HepG2 (cell line): ENCODE results near the gene TRAF4. TPM values are rescaled to one million over a fixed set of nuclear protein-coding genes. Genes with fewer than 3 reads are reported as not detected.
A peak's percentile ranks its signal among the peaks of the same experiment; 100 is the strongest.

Source experiments
- ATF5 ChIP-seq: sonication (generic); formaldehyde crosslinking; IDR thresholded peaks from 2 replicates; pipeline ENCODE4 v1.4.0; 2020; ENCODE audit warnings: mild to moderate bottlenecking, low read depth, missing genetic modification reagents
- BHLHE40 ChIP-seq: IDR thresholded peaks from 2 replicates; pipeline ENCODE4 v1.6.1; 2011; ENCODE audit warnings: low read length, improper control_type of control experiment
- NFIB ChIP-seq: sonication (generic); formaldehyde crosslinking; IDR thresholded peaks from 2 replicates; pipeline ENCODE4 v1.9.0; 2021; ENCODE audit warnings: missing genetic modification reagents, mild to moderate bottlenecking, borderline replicate concordance
- PHF20 ChIP-seq: sonication (generic); formaldehyde crosslinking; IDR thresholded peaks from 2 replicates; pipeline ENCODE4 v1.5.0; 2020; ENCODE audit warnings: mild to moderate bottlenecking, missing genetic modification reagents
- PHF21A ChIP-seq: sonication (generic); formaldehyde crosslinking; IDR thresholded peaks from 2 replicates; pipeline ENCODE4 v1.5.0; 2020; ENCODE audit warnings: mild to moderate bottlenecking, missing genetic modification reagents
- RARA ChIP-seq: IDR thresholded peaks from 2 replicates; pipeline ENCODE4 v1.6.1; 2016; ENCODE audit warnings: missing genetic modification reagents, missing compliant biosample characterization
- SPEN ChIP-seq: sonication (generic); formaldehyde crosslinking; IDR thresholded peaks from 2 replicates; pipeline ENCODE4 v1.5.1; 2020; ENCODE audit warnings: low read depth, mild to moderate bottlenecking, missing genetic modification reagents
- SRSF1 ChIP-seq: fragments of 200-400 bp; formaldehyde crosslinking; optimal IDR thresholded peaks from 2 replicates; pipeline ENCODE3; 2017; ENCODE audit warnings: mild to moderate bottlenecking, low read depth, low read length, moderate library complexity
- ZFP90 ChIP-seq: sonication (generic); formaldehyde crosslinking; IDR thresholded peaks from 2 replicates; pipeline ENCODE4 v1.8.0; 2022; ENCODE audit warnings: missing genetic modification reagents, mild to moderate bottlenecking, inconsistent platforms, borderline replicate concordance
- ZHX1 ChIP-seq: sonication (generic); formaldehyde crosslinking; IDR thresholded peaks from 2 replicates; pipeline ENCODE4 v1.8.1; 2022; ENCODE audit warnings: low read depth, mild to moderate bottlenecking, missing genetic modification reagents
- ZNF75D ChIP-seq: sonication (generic); formaldehyde crosslinking; IDR thresholded peaks from 2 replicates; pipeline ENCODE4 v1.8.1; 2023; ENCODE audit warnings: missing genetic modification reagents, mild to moderate bottlenecking, borderline replicate concordance
- ZNF768 ChIP-seq: sonication (generic); formaldehyde crosslinking; IDR thresholded peaks from 2 replicates; pipeline ENCODE4 v1.4.0; 2020; ENCODE audit warnings: missing genetic modification reagents
- ZNF782 ChIP-seq: sonication (generic); formaldehyde crosslinking; IDR thresholded peaks from 2 replicates; pipeline ENCODE4 v1.4.0; 2020; ENCODE audit warnings: missing genetic modification reagents, mild to moderate bottlenecking, borderline replicate concordance
- ZSCAN9 ChIP-seq: IDR thresholded peaks from 2 replicates; pipeline ENCODE4 v1.6.1; 2016; ENCODE audit warnings: borderline replicate concordance
- ZXDC ChIP-seq: sonication (generic); formaldehyde crosslinking; IDR thresholded peaks from 2 replicates; pipeline ENCODE4 v1.5.0; 2020; ENCODE audit warnings: mild to moderate bottlenecking, missing genetic modification reagents
- polyA plus RNA-seq, 8 experiments: library from polyadenylated mRNA; depleted of rRNA in 3 of 8; stranded (reverse) in 7 of 8; unstranded in 1 of 8; fragments of >200 nt; fragmentation: Illumina TruSeq in 4 of 8; extraction: Trizol in 4 of 8; gene quantifications; 2 replicates each; pipeline versions ENCODE4 v1.2.1 to v1.2.3, GENCODE V29; 2011 to 2016; ENCODE audit warnings: low read depth in 4 of 8, missing spikeins in 1 of 8, mixed read lengths in 1 of 8; ENCODE audit not compliant: insufficient read depth in 1 of 8
- total RNA-seq, 5 experiments: library from RNA; depleted of rRNA; stranded (reverse); fragments of >200 nt; fragmentation: Illumina TruSeq; extraction: Trizol; gene quantifications; 2 replicates each; pipeline ENCODE4 v1.2.3, GENCODE V29; 2016; ENCODE audit warnings: low read depth in 1 of 5
- TF ChIP-seq, protein P1 (sequence below): sonication (generic); formaldehyde crosslinking; IDR thresholded peaks from 2 replicates; pipeline ENCODE4 v1.4.0; 2020; ENCODE audit warnings: missing genetic modification reagents
- TF ChIP-seq, protein P2 (sequence below): sonication (generic); formaldehyde crosslinking; IDR thresholded peaks from 2 replicates; pipeline ENCODE4 v1.4.0; 2020; ENCODE audit warnings: missing genetic modification reagents, borderline replicate concordance

TRAF4 gene
- total and polyA plus RNA-seq, 2 of the 13 experiments (the other 11 are each of a cell fraction or from before 2014, with no cell fraction given), result 86.0 to 89.9 TPM

- TF ChIP-seq ZXDC (CRISPR knock-in tag) (peak; percentile 88), SPEN (peak; percentile 54; the same call in 1 of the 2 replicates), BHLHE40 (peak; percentile 89), RARA (CRISPR knock-in tag) (peak; percentile 45; the same call in 1 of the 2 replicates), ZNF782 (CRISPR knock-in tag) (0 out of 2 replicates have a peak, but pooled peaks have one; percentile 26), ZNF768 (CRISPR knock-in tag) (peak; percentile 60; the same call in 1 of the 2 replicates), PHF20 (CRISPR knock-in tag) (0 out of 2 replicates have a peak, but pooled peaks have one; percentile 27), PHF21A (CRISPR knock-in tag) (no peak), ZHX1 (CRISPR knock-in tag) (peak; percentile 53; the same call in 1 of the 2 replicates), ZNF75D (CRISPR knock-in tag) (no peak), NFIB (no peak), SRSF1 (peak; percentile 62), ATF5 (no peak), ZFP90 (no peak; the same call in 1 of the 2 replicates), ZSCAN9 (CRISPR knock-in tag) (0 out of 2 replicates have a peak, but pooled peaks have one; percentile 6)
- TF ChIP-seq, protein P1, sequence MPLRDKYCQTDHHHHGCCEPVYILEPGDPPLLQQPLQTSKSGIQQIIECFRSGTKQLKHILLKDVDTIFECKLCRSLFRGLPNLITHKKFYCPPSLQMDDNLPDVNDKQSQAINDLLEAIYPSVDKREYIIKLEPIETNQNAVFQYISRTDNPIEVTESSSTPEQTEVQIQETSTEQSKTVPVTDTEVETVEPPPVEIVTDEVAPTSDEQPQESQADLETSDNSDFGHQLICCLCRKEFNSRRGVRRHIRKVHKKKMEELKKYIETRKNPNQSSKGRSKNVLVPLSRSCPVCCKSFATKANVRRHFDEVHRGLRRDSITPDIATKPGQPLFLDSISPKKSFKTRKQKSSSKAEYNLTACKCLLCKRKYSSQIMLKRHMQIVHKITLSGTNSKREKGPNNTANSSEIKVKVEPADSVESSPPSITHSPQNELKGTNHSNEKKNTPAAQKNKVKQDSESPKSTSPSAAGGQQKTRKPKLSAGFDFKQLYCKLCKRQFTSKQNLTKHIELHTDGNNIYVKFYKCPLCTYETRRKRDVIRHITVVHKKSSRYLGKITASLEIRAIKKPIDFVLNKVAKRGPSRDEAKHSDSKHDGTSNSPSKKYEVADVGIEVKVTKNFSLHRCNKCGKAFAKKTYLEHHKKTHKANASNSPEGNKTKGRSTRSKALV, result peak; percentile 87; the same call in 1 of the 2 replicates
- TF ChIP-seq, protein P2, sequence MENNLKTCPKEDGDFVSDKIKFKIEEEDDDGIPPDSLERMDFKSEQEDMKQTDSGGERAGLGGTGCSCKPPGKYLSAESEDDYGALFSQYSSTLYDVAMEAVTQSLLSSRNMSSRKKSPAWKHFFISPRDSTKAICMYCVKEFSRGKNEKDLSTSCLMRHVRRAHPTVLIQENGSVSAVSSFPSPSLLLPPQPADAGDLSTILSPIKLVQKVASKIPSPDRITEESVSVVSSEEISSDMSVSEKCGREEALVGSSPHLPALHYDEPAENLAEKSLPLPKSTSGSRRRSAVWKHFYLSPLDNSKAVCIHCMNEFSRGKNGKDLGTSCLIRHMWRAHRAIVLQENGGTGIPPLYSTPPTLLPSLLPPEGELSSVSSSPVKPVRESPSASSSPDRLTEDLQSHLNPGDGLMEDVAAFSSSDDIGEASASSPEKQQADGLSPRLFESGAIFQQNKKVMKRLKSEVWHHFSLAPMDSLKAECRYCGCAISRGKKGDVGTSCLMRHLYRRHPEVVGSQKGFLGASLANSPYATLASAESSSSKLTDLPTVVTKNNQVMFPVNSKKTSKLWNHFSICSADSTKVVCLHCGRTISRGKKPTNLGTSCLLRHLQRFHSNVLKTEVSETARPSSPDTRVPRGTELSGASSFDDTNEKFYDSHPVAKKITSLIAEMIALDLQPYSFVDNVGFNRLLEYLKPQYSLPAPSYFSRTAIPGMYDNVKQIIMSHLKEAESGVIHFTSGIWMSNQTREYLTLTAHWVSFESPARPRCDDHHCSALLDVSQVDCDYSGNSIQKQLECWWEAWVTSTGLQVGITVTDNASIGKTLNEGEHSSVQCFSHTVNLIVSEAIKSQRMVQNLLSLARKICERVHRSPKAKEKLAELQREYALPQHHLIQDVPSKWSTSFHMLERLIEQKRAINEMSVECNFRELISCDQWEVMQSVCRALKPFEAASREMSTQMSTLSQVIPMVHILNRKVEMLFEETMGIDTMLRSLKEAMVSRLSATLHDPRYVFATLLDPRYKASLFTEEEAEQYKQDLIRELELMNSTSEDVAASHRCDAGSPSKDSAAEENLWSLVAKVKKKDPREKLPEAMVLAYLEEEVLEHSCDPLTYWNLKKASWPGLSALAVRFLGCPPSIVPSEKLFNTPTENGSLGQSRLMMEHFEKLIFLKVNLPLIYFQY (CRISPR knock-in tag), result no peak
Measured at GRCh38 chr17:28725660-28726225, 18.1 kb upstream of the TRAF4 start (continued).
